Endothelial cell of umbilical vein (primary cell): ENCODE measurements around the gene SELENOM. TPM values are rescaled to one million over a fixed set of nuclear protein-coding genes. Genes with fewer than 3 reads are reported as not detected.

ENCODE experiments used
- BruUV-seq: library from RNA; stranded (reverse); fragments of 400-500 nt; replicated peaks from 2 replicates; lab custom pipeline; 2021; lab: Mats Ljungman, UMichigan
- CTCF ChIA-PET: fragments of 300-600, 350-600 bp; sonication (Branson Sonifier 250); formaldehyde crosslinking; loops from one replicate; lab custom pipeline; 2021; ENCODE audit warnings: antibody characterized with exemption, inconsistent platforms; lab: Charles Lee
- POLR2A ChIA-PET: fragments of 300-600, 350-600 bp; sonication (Branson Sonifier 250); formaldehyde crosslinking; loops from one replicate; lab custom pipeline; 2021; ENCODE audit warnings: antibody characterized with exemption, inconsistent platforms; lab: Charles Lee
- DNase-seq: peaks from one replicate; pipeline ENCODE4 v3.0.0-alpha.2; 2011; ENCODE audit warnings: low read depth, low spot score
- FAIRE-seq: peaks from 2 replicates; lab custom pipeline; 2011; peaks lifted over from hg19 to GRCh38; lab: Jason Lieb, UNC
- H2AFZ ChIP-seq: 2 replicates; pipeline ENCODE4 v1.6.0; 2012; ENCODE audit warnings: low read depth, low read length, control low read depth, inconsistent platforms
- H3K27ac ChIP-seq: 2 replicates; pipeline ENCODE4 v1.5.1; 2011; ENCODE audit warnings: low read depth, mild to moderate bottlenecking, control low read depth, low read length, moderate library complexity; ENCODE audit not compliant: insufficient read depth
- H3K27me3 ChIP-seq, 2 experiments: 2 replicates each; pipeline versions ENCODE4 v1.6.0 to v1.6.1; 2011; ENCODE audit warnings: low read length in 2 of 2, mixed read lengths in 1 of 2; ENCODE audit not compliant: control insufficient read depth in 2 of 2, insufficient read depth in 2 of 2
- H3K36me3 ChIP-seq, 2 experiments: 2 replicates in 1 of 2; 3 replicates in 1 of 2; pipeline ENCODE4 v1.5.1; 2011; ENCODE audit warnings: low read length in 2 of 2, mild to moderate bottlenecking in 1 of 2, moderate library complexity in 1 of 2; ENCODE audit not compliant: control insufficient read depth in 2 of 2, insufficient read depth in 2 of 2; ENCODE audit errors: extremely low read depth in 1 of 2
- H3K4me1 ChIP-seq: 3 replicates; pipeline ENCODE4 v1.5.1; 2011; ENCODE audit warnings: mild to moderate bottlenecking, low read length; ENCODE audit not compliant: control insufficient read depth, insufficient read depth; ENCODE audit errors: extremely low read depth
- H3K4me2 ChIP-seq: 2 replicates; pipeline ENCODE4 v1.6.1; 2011; ENCODE audit warnings: low read length, control low read depth, mixed read lengths; ENCODE audit not compliant: insufficient read depth
- H3K4me3 ChIP-seq, 3 experiments: fragments of 200-600 bp in 1 of 3; sonication (generic), shearing (Covaris generic) in 1 of 3; replicated peaks in 1 of 3; 2 replicates each; pipeline ENCODE4 v1.5.1; 2011 to 2016; ENCODE audit warnings: control low read depth in 3 of 3, low read length in 3 of 3, mild to moderate bottlenecking in 2 of 3, inconsistent platforms in 1 of 3, low read depth in 1 of 3, moderate library complexity in 1 of 3; ENCODE audit not compliant: insufficient read depth in 1 of 3
- H3K79me2 ChIP-seq: 2 replicates; pipeline ENCODE4 v1.6.0; 2012; ENCODE audit warnings: low read length, inconsistent platforms; ENCODE audit not compliant: control insufficient read depth, insufficient read depth
- H3K9ac ChIP-seq: replicated peaks from 2 replicates; pipeline ENCODE3; 2011; ENCODE audit warnings: low read length, control low read depth; ENCODE audit not compliant: insufficient read depth; ENCODE audit errors: extremely low read depth
- H3K9me1 ChIP-seq: replicated peaks from 3 replicates; pipeline ENCODE4 v1.6.0; 2011; ENCODE audit warnings: mild to moderate bottlenecking, low read length; ENCODE audit not compliant: control insufficient read depth, insufficient read depth; ENCODE audit errors: extremely low read depth
- H3K9me3 ChIP-seq: replicated peaks from 2 replicates; pipeline ENCODE4 v1.5.1; 2012; ENCODE audit warnings: low read length, inconsistent platforms; ENCODE audit not compliant: control insufficient read depth, insufficient read depth
- H4K20me1 ChIP-seq: replicated peaks from 2 replicates; pipeline ENCODE3; 2011; ENCODE audit warnings: mild to moderate bottlenecking, low read length; ENCODE audit not compliant: control insufficient read depth, insufficient read depth; ENCODE audit errors: extremely low read depth
- EZH2 ChIP-seq: IDR thresholded peaks from 2 replicates; pipeline ENCODE4 v1.6.1; 2012; ENCODE audit warnings: borderline replicate concordance, low read depth, mild to moderate bottlenecking, moderate library complexity, low read length, inconsistent platforms; ENCODE audit not compliant: severe bottlenecking
- FOS ChIP-seq: IDR thresholded peaks from 2 replicates; pipeline ENCODE4 v1.6.1; 2011; ENCODE audit warnings: mild to moderate bottlenecking, low read length, moderate library complexity, borderline replicate concordance; ENCODE audit not compliant: insufficient read depth
- GATA2 ChIP-seq: IDR thresholded peaks from 2 replicates; pipeline ENCODE4 v1.7.0; 2011; ENCODE audit warnings: low read depth, mild to moderate bottlenecking, moderate library complexity, mixed read lengths, low read length; ENCODE audit not compliant: insufficient read length, insufficient read depth
- JUN ChIP-seq: IDR thresholded peaks from 2 replicates; pipeline ENCODE4 v1.6.1; 2011; ENCODE audit warnings: borderline replicate concordance, low read depth; ENCODE audit not compliant: insufficient read length, insufficient read depth
- POLR2A ChIP-seq: IDR thresholded peaks from 2 replicates; pipeline ENCODE4 v1.6.1; 2012; ENCODE audit warnings: low read depth, mild to moderate bottlenecking, control low read depth, low read length
- POLR2AphosphoS5 ChIP-seq: IDR thresholded peaks from 2 replicates; pipeline ENCODE4 v1.6.1; 2012; ENCODE audit warnings: low read depth, mild to moderate bottlenecking, control low read depth, low read length, moderate library complexity; ENCODE audit not compliant: insufficient read depth
- dilution Hi-C: fragments of 300-500 bp; cut with MboI; formaldehyde crosslinking; loops from one replicate; pipeline ENCODE4 v1.15.0; 2019; ENCODE audit warnings: low sequenced_read_pairs; ENCODE audit not compliant: extremely low pct_ligation_motif_present
- intact Hi-C: fragments of 100-400 bp; cut with micrococcal nuclease; formaldehyde crosslinking; loops from one replicate; pipeline ENCODE4 v1.10.0; 2022
- polyA plus RNA-seq, 4 experiments: library from polyadenylated mRNA; depleted of rRNA in 3 of 4; stranded (reverse) in 3 of 4; unstranded in 1 of 4; fragments of >200 nt; gene quantifications; 2 replicates each; pipeline versions ENCODE4 v1.2.1 to v1.2.3, GENCODE V29; 2011 to 2012; ENCODE audit warnings: missing spikeins in 1 of 4
- total RNA-seq: library from RNA; stranded (reverse); gene quantifications from 2 replicates; pipeline ENCODE4 v1.2.3, GENCODE V29; 2021
- TF ChIP-seq, protein P1 (sequence below), 2 donors: IDR thresholded peaks; 1 replicate in 1 of 2; 2 replicates in 1 of 2; pipeline ENCODE4 v1.5.1; 2011; ENCODE audit warnings: low read length in 2 of 2, mild to moderate bottlenecking in 2 of 2, moderate library complexity in 2 of 2, control low read depth in 1 of 2, inconsistent platforms in 1 of 2, low read depth in 1 of 2; ENCODE audit not compliant: insufficient read depth in 1 of 2; ENCODE audit errors: extremely low read depth in 1 of 2

SELENOM gene
- total and polyA plus RNA-seq, 2 donors (not counting 3 experiments of a cell fraction or from before 2014, with no cell fraction given): 29.6 to 87.1 TPM

DNA sequence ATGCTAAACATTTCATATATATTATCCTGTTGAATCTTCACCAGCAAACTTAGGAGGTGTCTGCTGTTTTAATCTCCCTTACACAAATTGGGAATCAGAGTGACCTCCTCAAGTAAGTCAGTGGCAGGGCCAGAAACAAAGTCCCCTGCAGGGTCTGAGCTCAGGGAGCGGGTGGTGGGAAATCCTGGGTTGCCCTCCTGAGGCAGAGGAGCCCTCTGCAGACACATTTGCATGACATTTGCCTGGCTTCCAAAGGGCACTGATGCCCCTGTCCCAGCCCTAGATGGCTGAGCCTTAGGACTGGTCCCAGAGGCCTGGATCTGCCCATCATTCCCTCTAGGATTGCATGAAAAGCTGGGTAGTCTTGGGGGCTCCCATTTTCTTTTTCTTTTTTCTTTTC lies 13.3 kb upstream of the SELENOM start:
- Histone ChIP-seq H4K20me1 (no peaks in the 10 kb centered on the region), H3K4me2 (no peak overlapping the region), H3K27ac (no peak overlapping the region), H3K27me3 (peaks cover 0 to 4% of the 10 kb centered on the region in 2 experiments), H3K36me3 (no peaks in the 10 kb centered on the region), H3K9me1 (no peaks in the 10 kb centered on the region), H2AFZ (no peak overlapping the region), H3K4me3 (no peak overlapping the region), H3K9ac (no peak overlapping the region), H3K79me2 (no peaks in the 10 kb centered on the region), H3K4me1 (no peaks in the 10 kb centered on the region), H3K9me3 (no peaks in the 10 kb centered on the region)
- ChIA-PET CTCF (interaction anchor here (0.7 to 1.6 kb wide), 3 partner anchors 13 to 173 kb away, joined by 3 to 6 read pairs (median 4); partner anchors contain the start of gene SELENOM), POLR2A (interaction anchor here (1.2 kb wide), 1 partner anchor 24 kb away, joined by 4 read pairs; no protein-coding TSS in a partner anchor)
- FAIRE-seq: no peak
- DNase-seq: no peak
- no peak for TF ChIP-seq EZH2
- TF ChIP-seq FOS: no peak
- TF ChIP-seq, protein P1, sequence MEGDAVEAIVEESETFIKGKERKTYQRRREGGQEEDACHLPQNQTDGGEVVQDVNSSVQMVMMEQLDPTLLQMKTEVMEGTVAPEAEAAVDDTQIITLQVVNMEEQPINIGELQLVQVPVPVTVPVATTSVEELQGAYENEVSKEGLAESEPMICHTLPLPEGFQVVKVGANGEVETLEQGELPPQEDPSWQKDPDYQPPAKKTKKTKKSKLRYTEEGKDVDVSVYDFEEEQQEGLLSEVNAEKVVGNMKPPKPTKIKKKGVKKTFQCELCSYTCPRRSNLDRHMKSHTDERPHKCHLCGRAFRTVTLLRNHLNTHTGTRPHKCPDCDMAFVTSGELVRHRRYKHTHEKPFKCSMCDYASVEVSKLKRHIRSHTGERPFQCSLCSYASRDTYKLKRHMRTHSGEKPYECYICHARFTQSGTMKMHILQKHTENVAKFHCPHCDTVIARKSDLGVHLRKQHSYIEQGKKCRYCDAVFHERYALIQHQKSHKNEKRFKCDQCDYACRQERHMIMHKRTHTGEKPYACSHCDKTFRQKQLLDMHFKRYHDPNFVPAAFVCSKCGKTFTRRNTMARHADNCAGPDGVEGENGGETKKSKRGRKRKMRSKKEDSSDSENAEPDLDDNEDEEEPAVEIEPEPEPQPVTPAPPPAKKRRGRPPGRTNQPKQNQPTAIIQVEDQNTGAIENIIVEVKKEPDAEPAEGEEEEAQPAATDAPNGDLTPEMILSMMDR (IDR thresholded peaks at IDR 0.05; ENCODE audit: extremely low read depth in 1 of 2, insufficient read depth in 1 of 2, low read depth in 1 of 2, low read length in 2 of 2): no peak
- no peak for TF ChIP-seq POLR2A
- TF ChIP-seq JUN: no peak
- no peak for TF ChIP-seq GATA2
- no peak for TF ChIP-seq POLR2AphosphoS5
- BruUV-seq: no TSS peak
- intact Hi-C loops (no loop called here), dilution Hi-C loops (no loop called here)
